CD4-positive, alpha-beta T cell treated with Interleukin-6 for 4 hours (primary cell): ENCODE results near the gene MDN1.

Experiments
- DNase-seq: peaks from one replicate; pipeline ENCODE4 v3.0.0-alpha.2; 2020; ENCODE audit warnings: mixed read lengths

MDN1 gene

DNA sequence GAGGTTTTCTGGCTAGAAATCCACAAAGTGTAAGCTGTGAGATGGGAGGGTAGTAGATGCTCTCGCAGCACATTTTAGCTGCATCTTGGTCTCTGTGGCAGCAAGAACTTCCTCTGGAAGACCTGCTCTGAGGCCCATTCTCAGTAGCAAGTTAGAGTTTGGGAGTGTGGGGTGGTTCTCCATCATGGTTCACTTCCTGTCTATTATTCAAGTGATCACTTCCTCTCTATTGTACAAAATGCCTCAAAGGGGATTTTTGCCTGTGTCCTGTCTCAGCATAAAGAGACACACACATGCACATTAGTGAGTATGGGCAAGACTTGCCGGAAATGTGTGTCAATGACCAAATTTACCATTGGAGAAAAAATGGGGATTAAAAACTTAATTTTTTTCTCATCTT is 223.5 kb downstream of the MDN1 start:
- DNase-seq = no peak
